GM18498 (cell line): ENCODE results near the gene PLB1.

Source experiments
- ATAC-seq: cut with Tn5 transposase; IDR thresholded peaks from one replicate; pipeline ENCODE4 v1.9.1; 2021; ENCODE audit warnings: mild to moderate bottlenecking, moderate library complexity; ENCODE audit not compliant: unreplicated experiment

PLB1 gene

DNA sequence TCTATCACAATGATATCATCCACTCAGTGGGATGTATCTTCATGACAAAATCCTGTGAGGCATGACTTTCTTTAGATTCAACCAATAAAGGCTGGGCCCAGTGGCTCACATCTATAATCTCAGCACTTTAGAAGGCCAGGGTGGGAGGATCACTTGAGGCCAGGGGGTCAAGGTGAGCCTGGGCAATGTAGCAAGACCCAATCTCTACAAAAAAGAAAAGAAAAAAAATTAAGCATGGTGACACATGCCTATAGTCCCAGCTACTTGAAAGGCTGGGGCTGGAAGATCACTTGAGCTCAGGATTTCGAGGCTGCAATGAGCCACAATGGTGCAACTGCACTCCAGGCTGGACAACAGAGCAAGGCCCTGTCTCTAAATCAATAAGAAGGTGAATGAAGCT is 68.0 kb downstream of the PLB1 start:
- ATAC-seq, result no peak

DNA sequence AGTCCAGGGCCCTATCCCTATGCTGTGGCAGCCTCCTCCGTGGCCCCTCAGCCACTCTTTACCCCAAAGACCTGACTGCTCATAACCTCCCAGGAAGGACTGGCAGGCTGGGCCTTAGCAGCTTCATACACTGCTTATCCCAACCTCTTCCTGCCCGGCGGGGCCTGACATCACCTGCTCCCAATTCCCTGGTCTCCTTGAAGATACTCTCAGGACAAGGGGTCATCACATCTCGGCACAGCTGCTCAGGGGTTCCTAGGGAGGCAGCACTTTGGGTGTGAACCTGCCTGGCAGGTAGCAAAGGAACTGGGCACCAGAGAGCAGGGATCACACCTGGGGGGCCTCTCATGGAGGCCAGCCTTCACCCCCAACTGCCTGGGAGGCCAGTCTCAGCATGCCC is 68.5 kb downstream of the PLB1 start:
- ATAC-seq, result no peak

DNA sequence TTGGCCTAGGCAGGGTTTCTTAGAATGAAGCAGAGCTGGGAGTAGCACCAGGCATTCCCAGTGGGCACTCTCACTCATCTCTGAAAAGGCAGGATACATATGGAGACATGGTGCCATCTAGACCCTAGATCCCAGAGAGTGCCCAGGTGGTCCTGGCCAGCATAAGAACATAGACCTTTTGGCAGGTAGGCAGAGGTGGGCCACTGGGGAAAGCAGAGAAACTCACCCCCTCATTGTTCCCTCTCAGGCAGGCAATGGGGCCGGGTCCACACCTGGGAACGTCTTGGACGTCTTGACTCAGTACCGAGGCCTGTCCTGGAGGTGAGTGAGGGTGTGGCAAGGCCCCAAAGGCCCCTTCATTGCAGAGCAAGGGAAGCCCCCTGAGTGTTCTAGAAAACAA is 69.2 kb downstream of the PLB1 start:
- ATAC-seq, result no peak

DNA sequence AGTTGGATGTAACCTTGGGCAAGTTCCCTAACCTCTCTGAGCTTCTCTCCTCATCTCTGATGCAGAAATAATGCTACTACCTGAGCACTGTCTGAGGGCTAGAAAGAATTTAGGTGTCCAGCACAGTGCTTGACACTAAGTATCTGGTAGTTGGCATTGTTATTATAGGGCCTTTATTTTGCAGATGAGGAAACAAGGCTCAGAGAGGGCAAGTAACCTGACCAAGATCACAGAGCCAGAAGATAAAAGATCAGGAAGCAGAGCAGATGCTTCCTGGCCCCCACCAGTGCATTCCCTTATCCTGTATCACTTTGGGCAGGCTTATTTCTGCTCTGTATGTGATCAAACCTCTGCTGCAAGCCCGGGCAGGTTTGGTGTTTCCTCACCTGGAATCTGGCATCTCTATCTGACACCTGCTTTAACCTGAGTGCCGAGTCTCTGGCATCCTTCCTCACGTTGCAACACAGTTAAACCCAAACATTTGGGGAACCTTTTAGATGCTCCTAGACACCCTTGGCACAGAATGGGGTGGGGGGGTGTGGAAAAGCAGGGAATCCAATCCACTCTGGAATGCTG is 69.9 kb downstream of the PLB1 start:
- ATAC-seq, result no peak

DNA sequence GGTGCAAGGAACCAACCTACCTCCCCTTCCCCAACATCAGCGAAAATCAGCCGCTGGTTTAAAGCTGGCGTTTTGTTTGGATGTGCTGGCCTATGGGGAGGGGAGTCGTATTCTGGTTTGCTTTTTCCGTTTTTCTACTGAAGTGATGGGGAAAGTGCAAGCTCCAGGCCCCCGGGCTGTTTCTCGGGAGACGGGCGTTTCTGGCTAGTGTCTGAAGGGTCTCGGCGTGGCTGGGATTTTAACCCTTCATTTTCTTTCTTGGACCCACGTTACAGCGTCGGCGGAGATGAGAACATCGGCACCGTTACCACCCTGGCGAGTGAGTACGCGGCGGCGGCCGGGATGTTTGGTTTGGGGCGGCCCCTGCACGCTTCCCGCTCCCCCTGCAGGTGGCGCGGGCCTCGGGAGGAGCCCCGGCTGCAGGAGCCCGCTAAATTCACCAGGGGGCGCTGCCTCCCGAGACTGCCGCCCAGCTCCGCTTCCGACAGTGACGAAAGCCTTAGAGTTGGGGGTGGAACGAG is 70.7 kb downstream of the PLB1 start:
- ATAC-seq, result peak; percentile 96

DNA sequence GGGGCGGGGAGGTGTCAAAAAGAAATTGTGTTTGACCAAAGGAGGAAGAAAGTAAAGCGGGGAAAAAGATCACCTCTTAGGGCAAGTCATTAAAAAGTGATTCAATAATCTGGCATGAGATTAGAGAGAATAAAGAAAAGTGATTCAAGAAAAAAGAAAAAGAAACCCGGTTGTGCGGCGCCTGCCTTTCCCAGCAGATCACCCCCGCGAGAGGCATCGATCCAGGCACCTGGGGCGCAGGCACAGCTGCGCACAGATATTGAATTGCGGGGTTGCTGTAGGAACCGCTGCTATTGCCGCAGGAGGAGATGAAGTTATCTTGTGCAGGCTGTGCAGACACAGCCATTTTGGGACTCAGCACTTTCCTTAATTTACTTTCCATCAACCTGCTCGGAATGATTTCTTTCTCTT is 71.2 kb downstream of the PLB1 start:
- no peak for ATAC-seq

DNA sequence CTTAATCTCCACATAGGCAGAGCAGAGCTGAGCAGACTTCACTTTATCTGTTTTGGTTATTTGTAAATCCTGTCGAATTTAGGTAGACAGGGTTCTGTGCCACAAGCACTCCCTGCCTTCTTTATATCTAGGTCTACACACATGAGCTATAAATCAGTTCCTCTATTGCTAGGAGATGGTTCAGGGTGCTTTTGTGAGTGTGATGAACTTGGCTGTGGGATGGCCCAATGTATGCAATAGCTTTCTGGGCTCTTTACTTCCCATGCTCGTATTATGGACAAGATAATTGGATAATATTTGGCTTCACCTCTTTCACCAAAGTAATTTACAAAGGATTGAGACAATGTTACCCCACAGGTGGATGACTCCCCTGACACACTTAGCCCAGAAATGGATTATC is 72.2 kb downstream of the PLB1 start:
- no peak for ATAC-seq

DNA sequence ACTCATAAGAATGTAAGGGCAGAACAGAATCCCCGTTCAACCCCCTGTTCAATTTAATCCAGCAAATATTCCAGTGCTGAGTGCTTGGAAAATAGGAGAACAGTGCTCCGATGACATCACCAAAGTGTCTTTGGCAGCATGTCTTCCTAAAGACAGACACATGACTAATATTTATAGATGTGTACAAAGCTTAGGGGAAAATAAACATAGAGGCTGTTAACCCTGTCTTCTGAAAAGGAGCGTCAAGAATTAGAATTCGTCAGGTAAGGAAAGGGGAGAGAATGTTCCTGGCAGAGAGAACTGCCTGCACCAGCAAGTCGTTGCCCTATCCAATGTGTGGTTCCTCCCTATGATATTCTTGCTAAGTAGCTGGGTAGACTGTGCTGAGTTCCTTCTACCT is 72.7 kb downstream of the PLB1 start:
- no peak for ATAC-seq

DNA sequence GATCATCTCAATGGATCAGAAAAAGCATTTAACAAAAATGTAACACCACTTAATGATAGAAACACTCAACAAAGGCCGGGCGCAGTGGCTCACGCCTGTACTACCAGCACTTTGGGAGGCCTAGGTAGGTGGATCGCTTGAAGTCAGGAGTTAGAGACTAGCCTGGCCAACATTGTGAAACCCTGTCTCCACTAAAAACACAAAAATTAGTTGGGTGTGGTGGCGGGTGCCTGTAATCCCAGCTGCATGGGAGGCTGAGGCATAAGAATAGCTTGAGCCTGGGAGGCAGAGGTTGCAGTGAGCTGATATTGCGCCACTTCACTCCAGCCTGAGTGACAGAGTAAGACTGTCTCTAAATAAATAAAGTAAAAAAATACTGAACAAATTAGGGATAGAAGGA is 74.6 kb downstream of the PLB1 start:
- ATAC-seq, result no peak

DNA sequence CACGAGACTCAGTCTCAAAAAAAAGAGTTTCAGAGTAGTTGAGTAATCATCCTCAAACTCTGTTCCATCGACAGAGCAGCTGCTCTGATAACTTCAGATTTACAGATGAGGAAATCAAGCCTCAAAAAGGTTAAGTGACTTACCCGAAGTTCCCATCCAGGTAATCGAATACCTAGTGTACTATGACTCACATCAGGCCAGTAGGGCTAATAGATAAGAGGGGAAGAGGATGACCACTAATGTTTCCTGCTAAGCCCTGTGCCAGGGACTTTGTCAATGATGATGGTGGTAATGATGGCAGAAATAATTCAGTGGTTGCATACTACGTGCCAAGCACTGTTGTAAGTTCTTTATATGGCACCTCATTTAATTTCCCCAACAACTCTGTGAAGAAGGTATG is 80.9 kb downstream of the PLB1 start:
- ATAC-seq, result no peak

DNA sequence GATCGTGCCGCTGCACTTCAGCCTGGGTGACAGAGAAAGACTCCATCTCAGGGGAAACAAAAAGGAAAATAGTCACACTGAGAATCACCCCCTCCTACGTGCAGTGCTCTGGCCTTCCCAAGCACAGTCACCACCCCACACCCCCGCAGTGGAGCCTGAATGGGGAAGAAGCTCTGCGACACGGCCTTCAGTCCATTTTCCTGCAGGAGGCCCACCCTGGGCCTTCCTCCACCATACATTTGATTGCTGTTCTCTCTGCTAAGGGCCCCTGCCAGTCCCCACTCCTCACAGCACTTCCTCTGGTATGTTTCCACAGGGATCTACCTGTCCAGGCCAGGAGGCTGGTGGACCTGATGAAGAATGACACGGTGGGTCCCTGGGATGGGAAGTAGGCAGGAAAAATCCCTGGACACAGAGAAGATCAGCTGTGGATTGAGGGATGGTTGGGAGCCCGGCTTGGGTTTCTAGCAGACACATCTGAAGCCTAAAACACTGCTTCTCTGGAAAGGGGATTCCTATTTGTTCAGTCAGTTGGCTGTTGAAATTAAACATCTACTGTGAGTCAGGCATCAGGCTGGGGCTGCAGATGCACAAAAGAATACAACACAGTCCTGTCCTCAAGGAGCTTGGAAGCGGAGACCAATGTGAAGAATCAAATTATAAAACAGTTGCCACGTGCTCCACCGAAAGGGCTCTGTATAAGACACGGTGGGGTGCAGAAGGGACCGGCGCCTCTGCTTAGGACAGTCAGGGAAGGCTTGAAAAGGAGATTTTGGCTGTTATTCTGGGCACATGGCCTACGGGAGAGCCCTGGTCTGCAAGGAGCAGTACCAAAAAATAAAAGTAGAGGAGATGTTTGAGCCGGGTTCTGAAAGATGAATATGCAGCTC is 82.2 kb downstream of the PLB1 start:
- ATAC-seq, result no peak

DNA sequence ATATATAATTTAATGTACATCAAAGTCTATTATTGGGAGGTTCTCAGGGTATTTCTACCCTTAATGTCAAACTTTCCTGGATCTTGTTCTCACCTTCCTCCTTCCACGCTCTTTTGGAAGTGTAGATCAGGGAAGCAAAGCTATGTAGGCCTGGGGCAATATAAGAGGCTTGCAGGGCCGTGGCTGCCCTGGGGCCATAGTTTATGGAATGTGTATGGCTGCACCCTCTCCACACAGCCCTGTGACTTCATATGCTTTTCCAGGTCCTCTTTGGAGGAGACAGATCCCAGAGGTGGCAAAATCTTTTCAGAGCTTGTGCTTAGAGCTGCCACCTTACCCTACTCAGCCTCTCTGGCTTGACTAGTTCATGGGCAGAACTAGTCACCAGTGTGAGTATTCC is 82.9 kb downstream of the PLB1 start:
- ATAC-seq, result no peak

DNA sequence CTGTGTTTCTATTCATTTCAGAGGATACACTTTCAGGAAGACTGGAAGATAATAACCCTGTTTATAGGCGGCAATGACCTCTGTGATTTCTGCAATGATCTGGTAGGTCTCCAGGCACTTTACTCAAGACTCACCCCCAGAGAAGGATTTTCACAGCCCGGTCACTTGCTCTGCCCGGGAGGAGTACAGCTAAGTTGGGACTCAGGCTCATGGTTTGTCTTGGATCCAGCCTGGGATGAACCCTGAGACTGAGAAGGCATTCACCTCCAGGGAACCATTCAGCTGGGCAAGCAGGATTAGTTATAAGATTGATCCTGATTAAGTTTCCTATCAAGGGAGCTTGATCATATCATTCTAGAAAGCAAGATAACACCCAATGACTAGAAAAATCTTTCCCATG is 83.7 kb downstream of the PLB1 start:
- no peak for ATAC-seq

DNA sequence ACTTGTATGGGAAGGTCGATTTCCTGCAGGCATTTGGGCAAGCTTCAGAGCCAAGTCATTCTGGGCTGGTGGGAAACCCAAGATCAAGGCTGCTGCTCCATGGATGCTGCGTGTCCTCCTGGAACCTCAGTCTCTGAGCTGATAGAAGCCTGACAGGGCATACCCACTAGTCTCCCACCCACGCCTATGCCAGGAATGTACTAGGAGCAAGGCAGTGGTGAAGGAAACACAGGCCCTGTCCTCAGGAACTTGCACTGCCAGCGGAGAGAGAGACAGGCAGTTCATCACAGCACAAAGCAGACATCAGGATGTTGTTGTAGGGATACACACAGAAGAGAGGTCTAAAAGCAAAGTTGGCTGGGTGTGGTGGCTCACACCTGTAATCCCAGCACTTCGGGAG is 84.2 kb downstream of the PLB1 start:
- ATAC-seq, result no peak

DNA sequence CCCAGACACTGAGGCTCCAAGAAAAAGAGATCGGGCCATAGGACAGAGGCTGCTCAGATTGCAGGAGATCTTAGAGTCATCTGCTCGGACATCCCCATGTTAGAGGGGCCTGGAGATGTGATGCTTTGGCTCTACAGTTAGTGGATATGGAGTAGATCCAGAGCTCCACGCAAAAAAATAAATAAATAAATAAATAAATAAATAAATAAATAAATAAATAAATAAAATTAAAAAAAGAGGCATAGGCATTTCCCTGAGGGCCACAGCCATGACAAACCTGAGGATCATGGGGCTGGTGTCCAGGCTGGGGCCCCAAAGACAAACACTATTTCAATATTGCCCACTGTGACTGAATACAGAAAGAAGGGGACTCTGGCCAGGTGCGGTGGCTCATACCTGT is 85.5 kb downstream of the PLB1 start:
- no peak for ATAC-seq

DNA sequence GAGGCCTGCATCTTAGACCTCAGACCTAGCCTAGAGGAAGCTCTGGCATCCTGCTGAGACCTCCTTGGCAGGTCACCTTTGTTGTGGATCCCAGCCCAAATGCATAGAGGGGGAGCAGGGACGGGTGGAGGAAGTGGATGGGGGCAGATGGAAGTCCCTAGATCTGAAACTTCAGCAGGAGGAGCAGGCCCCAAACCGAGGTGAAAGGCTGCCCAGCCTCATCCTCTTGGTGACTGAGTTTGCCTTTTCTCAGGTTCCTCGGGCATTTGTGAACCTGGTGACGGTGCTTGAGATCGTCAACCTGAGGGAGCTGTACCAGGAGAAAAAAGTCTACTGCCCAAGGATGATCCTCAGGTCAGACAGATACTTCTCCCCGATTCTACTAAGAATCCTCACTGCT is 86.3 kb downstream of the PLB1 start:
- ATAC-seq, result no peak

DNA sequence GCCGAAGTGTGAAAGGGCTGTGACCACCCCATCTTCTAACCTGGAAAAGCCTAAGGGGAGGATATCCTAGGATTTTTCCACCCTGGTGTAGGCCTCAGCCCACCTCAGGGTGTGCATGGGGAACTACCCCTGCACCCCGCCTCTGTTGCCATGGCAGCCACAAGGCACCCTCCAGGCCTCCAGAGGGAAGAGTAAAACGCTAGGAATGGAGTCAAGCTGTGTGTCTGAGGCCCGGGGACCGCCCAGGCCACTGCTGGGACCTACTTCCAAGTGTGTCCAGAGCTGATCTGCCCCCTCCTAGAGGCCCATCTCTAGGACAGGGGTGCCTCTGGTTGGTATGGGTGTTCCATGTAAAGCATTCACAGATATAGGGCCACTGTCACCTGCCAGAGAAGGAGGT is 86.7 kb downstream of the PLB1 start:
- no peak for ATAC-seq

DNA sequence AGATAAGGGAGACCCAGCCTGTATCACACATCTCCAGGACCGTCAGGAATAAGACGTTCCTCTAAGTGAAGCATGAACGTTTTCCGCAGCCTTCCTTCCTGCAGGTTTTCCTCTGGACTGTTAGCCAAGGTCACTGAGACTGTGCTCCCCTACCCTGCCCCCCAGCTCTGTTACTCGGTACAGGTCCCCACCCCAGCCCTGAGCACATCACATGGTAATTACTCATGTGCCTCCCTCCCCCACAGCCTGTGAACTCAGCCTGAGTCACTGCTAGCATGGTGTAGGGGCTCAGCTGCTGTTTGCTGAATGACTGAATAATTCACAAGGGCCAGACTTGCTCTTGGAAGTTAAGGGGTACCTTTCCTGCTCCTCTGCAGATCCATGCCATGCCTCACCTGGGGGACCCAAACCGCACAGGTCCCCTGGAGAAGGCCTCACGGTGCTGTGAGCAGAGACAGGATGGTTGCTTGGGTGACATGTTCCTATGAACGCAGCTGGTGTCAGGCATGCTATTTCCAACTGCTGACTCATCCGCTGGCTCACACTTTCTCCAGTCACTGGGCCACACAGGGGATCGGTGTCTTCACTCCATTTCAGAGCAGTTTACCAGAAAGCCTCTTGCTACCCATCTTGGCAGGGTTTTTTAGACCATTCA is 88.2 kb downstream of the PLB1 start:
- peak; percentile 53 for ATAC-seq

DNA sequence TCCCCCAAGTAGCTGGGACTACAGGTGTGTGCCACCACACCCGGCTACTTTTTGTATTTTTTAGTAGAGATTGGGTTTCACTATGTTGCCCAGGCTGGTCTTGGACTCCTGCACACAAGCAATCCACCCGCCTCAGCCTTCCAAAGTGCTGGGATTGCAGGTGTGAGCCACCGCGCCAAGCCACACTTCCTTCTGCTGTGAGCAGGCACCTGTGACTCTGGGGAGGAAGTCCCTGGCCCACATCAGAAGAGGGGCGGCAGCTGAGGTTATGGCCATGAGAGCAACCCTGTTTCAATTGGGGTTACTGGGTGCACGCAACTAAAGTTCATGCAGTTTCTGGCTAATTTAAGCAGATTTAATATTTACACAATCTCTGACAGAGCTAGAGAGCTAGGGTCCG is 91.0 kb downstream of the PLB1 start:
- ATAC-seq, result no peak

DNA sequence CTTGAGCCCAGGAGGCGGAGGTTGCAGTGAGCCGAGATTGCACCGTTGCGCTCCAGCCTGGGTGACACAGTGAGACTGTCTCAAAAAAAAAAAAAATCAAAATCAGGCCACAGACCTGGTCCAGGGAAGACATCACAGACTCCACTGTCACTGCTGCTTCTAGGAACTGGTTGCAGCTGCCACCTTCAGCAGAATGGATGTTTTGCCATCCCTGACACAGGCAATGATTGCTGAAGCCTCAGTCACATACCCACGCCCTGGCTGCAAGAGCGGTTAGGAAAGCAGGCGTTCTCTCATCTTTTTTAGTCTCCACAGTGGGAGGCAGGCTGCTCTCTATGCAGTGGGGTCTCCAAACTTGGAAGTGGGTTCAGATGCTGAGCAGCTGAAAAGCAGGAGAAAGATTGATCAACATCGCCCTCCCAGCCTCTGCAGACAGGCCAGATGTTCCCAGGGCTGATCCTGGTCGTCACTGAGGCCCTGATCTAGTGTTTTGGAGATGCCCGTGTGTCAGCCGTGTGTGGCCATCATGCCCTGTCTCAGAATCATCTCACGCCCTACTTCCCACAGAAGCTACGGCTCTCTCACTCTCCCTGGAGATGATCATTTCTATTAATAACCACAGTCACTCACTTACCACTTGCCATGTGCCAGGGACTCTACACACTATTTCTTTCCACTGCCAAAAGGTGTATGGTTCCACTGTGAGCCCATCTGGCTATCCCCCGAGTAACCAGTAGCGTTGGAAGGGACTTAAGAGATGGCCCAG is 91.8 kb downstream of the PLB1 start:
- no peak for ATAC-seq

DNA sequence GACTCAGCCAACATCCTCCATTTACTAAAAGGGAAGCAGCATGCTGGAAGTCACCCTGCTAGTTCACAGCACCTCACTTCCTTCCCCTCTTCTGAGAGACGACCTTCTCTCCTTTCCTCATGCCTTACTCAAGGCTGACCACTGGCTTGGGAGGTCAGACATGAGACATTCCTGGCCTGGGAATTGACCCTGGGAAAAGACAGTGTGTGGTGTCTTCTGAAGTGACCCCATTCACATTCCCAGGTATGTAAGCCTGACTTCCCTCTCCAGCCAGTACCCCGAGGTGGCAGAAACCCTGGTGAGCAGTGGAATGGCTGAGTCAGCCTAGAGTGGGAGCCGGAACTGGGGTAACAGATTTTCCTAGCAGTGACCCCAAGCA is 92.4 kb downstream of the PLB1 start:
- ATAC-seq, result no peak
